Stimulated activated CD8-positive, alpha-beta memory T cell treated with anti-CD3 and anti-CD28 coated beads, Interleukin-15, amount 100 ng/mL, for 48 hours (primary cell): ENCODE data around the gene ADGRB2.

ENCODE experiments used
- DNase-seq, 2 donors: peaks; one replicate each; pipeline ENCODE4 v3.0.0-alpha.2; 2020; ENCODE audit warnings: low read depth in 2 of 2

The ADGRB2 gene

DNA sequence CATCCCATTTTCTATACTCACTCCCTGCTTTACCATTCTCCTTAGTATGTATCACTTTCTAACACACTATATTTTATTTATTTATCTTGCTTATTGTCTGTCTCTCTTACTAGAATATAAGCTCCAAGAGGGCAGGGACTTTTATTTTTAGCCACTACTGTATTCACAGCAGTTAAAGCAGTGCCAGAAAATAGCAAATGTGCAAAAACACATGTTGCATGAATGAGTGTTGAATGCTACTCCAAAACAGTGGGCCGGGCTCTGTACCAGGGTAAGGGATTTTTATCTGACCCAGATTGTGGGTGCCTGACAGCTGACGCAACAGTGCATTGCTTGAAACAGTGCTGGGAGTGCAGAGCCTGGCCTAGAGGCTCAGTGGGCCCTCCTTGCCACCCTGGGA, 85.0 kb downstream of the ADGRB2 start:
- no peak for DNase-seq

DNA sequence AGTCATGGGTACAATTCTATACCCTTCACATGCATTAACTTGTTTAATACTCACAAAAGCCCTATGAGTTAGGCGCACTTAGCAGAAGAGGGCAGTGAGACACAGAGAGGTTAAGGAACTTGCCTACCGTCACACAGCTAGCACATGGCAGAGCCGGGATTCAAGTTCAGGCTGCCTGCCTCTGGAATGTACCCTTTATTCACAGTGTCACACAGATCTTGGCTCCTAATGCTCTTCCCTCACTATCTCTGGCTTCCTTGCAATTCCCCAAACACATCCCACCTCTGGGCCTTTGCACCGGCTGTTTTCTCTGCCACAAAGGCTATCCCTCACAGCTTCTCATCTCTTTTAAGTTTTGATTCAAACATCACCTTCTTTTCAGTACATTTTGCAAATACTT, 85.5 kb downstream of the ADGRB2 start:
- DNase-seq, result no peak

DNA sequence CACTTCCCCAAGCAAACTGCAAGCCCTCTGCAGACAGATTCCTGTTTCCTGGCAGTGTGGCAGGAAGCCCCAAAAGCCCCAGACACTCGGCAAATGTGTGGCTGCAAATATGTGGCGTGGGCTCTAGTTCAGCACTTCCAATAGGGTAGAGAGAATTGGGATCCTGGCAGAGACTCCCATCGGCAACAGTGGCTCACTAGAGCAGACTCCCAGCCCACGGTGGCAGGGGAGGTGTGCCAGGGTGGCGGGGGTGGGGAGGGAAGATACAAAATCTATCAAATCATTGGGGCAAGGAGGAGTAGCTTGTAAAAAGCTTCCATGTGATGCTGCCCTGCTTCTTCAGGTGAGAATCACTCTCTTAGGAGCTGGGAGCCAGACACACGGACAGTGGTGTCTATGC, 86.2 kb downstream of the ADGRB2 start:
- DNase-seq, result no peak

DNA sequence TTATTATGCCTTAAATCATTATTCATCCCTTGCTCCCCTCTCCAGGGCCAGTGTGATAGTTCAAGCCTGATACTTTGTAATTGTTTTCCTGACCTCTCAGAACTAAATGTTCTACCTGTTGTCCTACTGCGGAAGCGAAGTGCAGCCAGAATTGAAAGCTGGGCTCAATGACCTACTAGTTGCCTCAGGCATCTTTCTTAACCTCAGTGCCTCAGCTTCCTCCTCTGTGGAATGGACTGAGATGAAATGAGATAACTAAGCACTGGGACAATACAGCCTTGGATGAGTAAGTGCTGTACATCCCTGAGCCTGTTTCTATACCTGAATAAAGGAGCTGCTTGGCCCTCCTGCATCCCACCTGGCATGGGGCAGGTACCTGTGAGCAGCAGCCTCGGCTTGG, 86.7 kb downstream of the ADGRB2 start:
- DNase-seq, result no peak
